HCT116 (cell line): ENCODE measurements around the gene UNK. TPM values are rescaled to one million over a fixed set of nuclear protein-coding genes. Genes with fewer than 3 reads are reported as not detected.

Experiments
- ATAC-seq: fragments of 200-7000 bp; cut with Tn5 transposase; 2 replicates; pipeline ENCODE4 v1.9.1; 2020; ENCODE audit warnings: mild to moderate bottlenecking, moderate library complexity
- BruUV-seq: library from RNA; stranded (reverse); fragments of 400-500 nt; replicated peaks from 2 replicates; lab custom pipeline; 2021; lab: Mats Ljungman, UMichigan
- CTCF ChIA-PET: fragments of 300-600 bp; sonication (Branson Sonifier 250); formaldehyde crosslinking; loops from one replicate; lab custom pipeline; 2021; ENCODE audit warnings: antibody characterized with exemption; lab: Charles Lee
- POLR2A ChIA-PET: fragments of 300-600, 350-600 bp; sonication (Branson Sonifier 250); formaldehyde crosslinking; loops from one replicate; lab custom pipeline; 2021; ENCODE audit warnings: antibody characterized with exemption; lab: Charles Lee
- RAD21 ChIA-PET, 2 experiments: fragments of 300-600 bp; sonication (Branson Sonifier 250); formaldehyde crosslinking; loops; one replicate each; lab custom pipeline; 2023; ENCODE audit warnings: low total read pairs in 2 of 2; ENCODE audit not compliant: uncharacterized antibody in 2 of 2, unreplicated experiment in 2 of 2, low non-redundant PET in 1 of 2; lab: Charles Lee
- DNase-seq: peaks from one replicate; pipeline ENCODE4 v3.0.0-alpha.2; 2010; ENCODE audit warnings: low read depth, low spot score
- H2AFZ ChIP-seq: fragments of 200-600 bp; shearing (Covaris generic), sonication (generic); 2 replicates; pipeline ENCODE4 v1.6.1; 2017; ENCODE audit warnings: low read depth, mixed run types, mixed read lengths, antibody characterized with exemption, low read length; ENCODE audit not compliant: poor library complexity, severe bottlenecking
- H3K27ac ChIP-seq: 2 replicates; pipeline ENCODE4 v1.5.1; 2012; ENCODE audit warnings: low read depth, low read length
- H3K27me3 ChIP-seq: fragments of 200-600 bp; sonication (generic); 2 replicates; pipeline ENCODE4 v1.6.1; 2016; ENCODE audit warnings: mixed run types, low read length, mixed read lengths; ENCODE audit not compliant: insufficient read depth
- H3K36me3 ChIP-seq, 2 experiments: fragments of 200-500 bp in 1 of 2; fragments of 200-600 bp in 1 of 2; sonication (Bioruptor generic) in 1 of 2; sonication (generic) in 1 of 2; 2 replicates each; pipeline versions ENCODE4 v1.5.1 to v1.6.1; 2014 to 2016; ENCODE audit warnings: low read length in 2 of 2, inconsistent platforms in 1 of 2, mixed read lengths in 1 of 2, mixed run types in 1 of 2; ENCODE audit not compliant: insufficient read depth in 2 of 2, control insufficient read depth in 1 of 2
- H3K4me1 ChIP-seq, 2 experiments: fragments of 200-600 bp in 1 of 2; sonication (generic) in 1 of 2; 2 replicates each; pipeline versions ENCODE4 v1.5.1 to v1.6.1; 2012 to 2017; ENCODE audit warnings: low read length in 2 of 2, inconsistent platforms in 1 of 2, mild to moderate bottlenecking in 1 of 2, mixed read lengths in 1 of 2, mixed run types in 1 of 2, moderate library complexity in 1 of 2; ENCODE audit not compliant: insufficient read depth in 2 of 2, control insufficient read depth in 1 of 2
- H3K4me2 ChIP-seq: fragments of 200-600 bp; sonication (generic); 2 replicates; pipeline ENCODE4 v1.6.1; 2017; ENCODE audit warnings: mixed run types, low read length, mixed read lengths
- H3K4me3 ChIP-seq, 2 experiments: fragments of 200-600 bp in 1 of 2; sonication (generic) in 1 of 2; replicated peaks in 1 of 2; 2 replicates each; pipeline ENCODE4 v1.5.1; 2011 to 2016; ENCODE audit warnings: low read length in 2 of 2, control low read depth in 1 of 2, low read depth in 1 of 2, mild to moderate bottlenecking in 1 of 2, mixed read lengths in 1 of 2, mixed run types in 1 of 2
- H3K79me2 ChIP-seq: fragments of 200-600 bp; sonication (generic); 2 replicates; pipeline ENCODE4 v1.6.1; 2017; ENCODE audit warnings: mild to moderate bottlenecking, mixed run types, low read length, moderate library complexity, mixed read lengths; ENCODE audit not compliant: insufficient read depth
- H3K9ac ChIP-seq: fragments of 200-600 bp; sonication (generic); 2 replicates; pipeline ENCODE4 v1.6.1; 2016; ENCODE audit warnings: low read length, mixed read lengths
- H3K9me2 ChIP-seq: fragments of 200-600 bp; sonication (generic), shearing (Covaris generic); 2 replicates; pipeline ENCODE4 v1.6.1; 2017; ENCODE audit warnings: mixed run types, mild to moderate bottlenecking, moderate library complexity; ENCODE audit not compliant: insufficient read depth
- H3K9me3 ChIP-seq, 2 experiments: fragments of 200-500 bp in 1 of 2; fragments of 200-600 bp in 1 of 2; sonication (Bioruptor generic) in 1 of 2; sonication (generic) in 1 of 2; 2 replicates each; pipeline ENCODE4 v1.6.1; 2014 to 2017; ENCODE audit warnings: low read length in 2 of 2, mixed read lengths in 2 of 2, inconsistent platforms in 1 of 2, low read depth in 1 of 2, mild to moderate bottlenecking in 1 of 2, mixed run types in 1 of 2, moderate library complexity in 1 of 2; ENCODE audit not compliant: control insufficient read depth in 1 of 2, insufficient read depth in 1 of 2
- H4K20me1 ChIP-seq: fragments of 200-600 bp; sonication (generic), shearing (Covaris generic); 2 replicates; pipeline ENCODE4 v1.6.1; 2017; ENCODE audit warnings: mixed run types, mild to moderate bottlenecking, moderate library complexity; ENCODE audit not compliant: insufficient read depth
- ATF3 ChIP-seq: IDR thresholded peaks from 2 replicates; pipeline ENCODE4 v1.6.1; 2012
- CBX3 ChIP-seq: IDR thresholded peaks from 2 replicates; pipeline ENCODE4 v1.6.1; 2012; ENCODE audit warnings: low read depth
- ELF1 ChIP-seq: IDR thresholded peaks from 2 replicates; pipeline ENCODE4 v1.6.1; 2012; ENCODE audit warnings: low read depth, borderline replicate concordance
- MAX ChIP-seq: IDR thresholded peaks from 2 replicates; pipeline ENCODE4 v1.6.1; 2012
- POLR2A ChIP-seq: IDR thresholded peaks from 2 replicates; pipeline ENCODE4 v1.7.0; 2011; ENCODE audit warnings: borderline replicate concordance; ENCODE audit not compliant: insufficient read depth, insufficient read length; ENCODE audit errors: extremely low read depth
- SIN3A ChIP-seq: IDR thresholded peaks from 2 replicates; pipeline ENCODE4 v1.6.1; 2012; ENCODE audit warnings: low read depth
- TCF7L2 ChIP-seq: IDR thresholded peaks from 2 replicates; pipeline ENCODE4 v1.7.0; 2011; ENCODE audit warnings: borderline replicate concordance, inconsistent platforms; ENCODE audit not compliant: insufficient read depth, insufficient read length; ENCODE audit errors: extremely low read depth
- YY1 ChIP-seq: IDR thresholded peaks from 2 replicates; pipeline ENCODE4 v1.6.1; 2011; ENCODE audit warnings: low read length, low read depth, moderate library complexity, mild to moderate bottlenecking; ENCODE audit not compliant: insufficient replicate concordance; ENCODE audit errors: extremely low read depth
- ZFX ChIP-seq: fragments of 450-650 bp; IDR thresholded peaks from 2 replicates; pipeline ENCODE4 v1.6.1; 2017
- intact Hi-C: fragments of 100-400 bp; cut with micrococcal nuclease; formaldehyde crosslinking; loops from 2 replicates; pipeline ENCODE4 v1.10.0; 2022
- total RNA-seq: library from RNA; stranded (reverse); gene quantifications from one replicate; pipeline ENCODE4 v1.2.1, GENCODE V29; 2021; ENCODE audit not compliant: unreplicated experiment

UNK gene
- total RNA-seq, 1 experiment from 2014 or later: 40.6 TPM

- H3K27me3 ChIP-seq: no peaks in the 10 kb centered on the region
- no peak overlapping the region for H2AFZ ChIP-seq
- no peak for DNase-seq
- RAD21 ChIA-PET: no interaction called here
- H3K79me2 ChIP-seq: no peaks in the 10 kb centered on the region
- POLR2A ChIA-PET: interaction anchor here (1.9 to 2.1 kb wide), 2 partner anchors 10 to 60 kb away, joined by 5 to 7 read pairs; no protein-coding TSS in a partner anchor
- no peak overlapping the region for H3K4me3 ChIP-seq
- no peaks in the 10 kb centered on the region for H3K9me2 ChIP-seq
- TF ChIP-seq CBX3 (no peak), SIN3A (no peak)
- TF ChIP-seq, all 23 proteins: peak for 0
- CTCF ChIA-PET: interaction anchor here (1.6 to 3.2 kb wide), 2 partner anchors 10 to 13 kb away, joined by 6 to 12 read pairs; no protein-coding TSS in a partner anchor
- peaks cover 13 to 29% of the 10 kb centered on the region in 2 experiments for H3K4me1 ChIP-seq
- no peak overlapping the region for H3K9ac ChIP-seq
- H3K27ac ChIP-seq: no peak overlapping the region
- H3K36me3 ChIP-seq: no peaks in the 10 kb centered on the region
- no TSS peak for BruUV-seq
- no peaks in the 10 kb centered on the region for H3K9me3 ChIP-seq
- ATAC-seq: no peak
- intact Hi-C loops: no loop called here
- no peaks in the 10 kb centered on the region for H4K20me1 ChIP-seq
- no peak overlapping the region for H3K4me2 ChIP-seq
Observed at GRCh38 chr17:75839942-75840798, 55.6 kb downstream of the UNK start.

- H3K27ac ChIP-seq: no peak overlapping the region
- ChIA-PET POLR2A (interaction anchor here (0.6 to 2.1 kb wide), 4 partner anchors 9 to 61 kb away, joined by 3 to 7 read pairs (median 4); no protein-coding TSS in a partner anchor), RAD21 (interaction anchor here in 1 of 2 experiments (0.7 kb wide), 2 partner anchors 15 to 60 kb away, joined by 3 to 4 read pairs; no protein-coding TSS in a partner anchor), CTCF (interaction anchor here (0.7 to 3.2 kb wide), 3 partner anchors 11 to 68 kb away, joined by 3 to 12 read pairs (median 6); no protein-coding TSS in a partner anchor)
- no peaks in the 10 kb centered on the region for H3K79me2 ChIP-seq
- H3K4me2 ChIP-seq: no peak overlapping the region
- H3K9ac ChIP-seq: no peak overlapping the region
- H3K4me3 ChIP-seq: no peak overlapping the region
- no peaks in the 10 kb centered on the region for H3K9me3 ChIP-seq
- peaks cover 18 to 35% of the 10 kb centered on the region in 2 experiments for H3K4me1 ChIP-seq
- no peaks in the 10 kb centered on the region for H4K20me1 ChIP-seq
- no peak overlapping the region for H2AFZ ChIP-seq
- H3K27me3 ChIP-seq: no peaks in the 10 kb centered on the region
- ATAC-seq (no peak), DNase-seq (no peak)
- H3K9me2 ChIP-seq: no peaks in the 10 kb centered on the region
- H3K36me3 ChIP-seq: no peaks in the 10 kb centered on the region
- intact Hi-C loops: no loop called here
- BruUV-seq: no TSS peak
- TF ChIP-seq MAX: no peak
- TF ChIP-seq ATF3: no peak
- no peak for TF ChIP-seq ZFX
- no peak for TF ChIP-seq TCF7L2
- TF ChIP-seq SIN3A: no peak
- no peak for TF ChIP-seq POLR2A
- no peak for TF ChIP-seq ELF1
- no peak for TF ChIP-seq YY1
Observed at GRCh38 chr17:75840799-75841164, 56.2 kb downstream of the UNK start.
